H1 (cell line): Measurements from ENCODE around the gene TNFRSF13B. TPM values are rescaled to one million over a fixed set of nuclear protein-coding genes. Genes with fewer than 3 reads are reported as not detected.

Experiments
- CTCF ChIA-PET: fragments of 300-600 bp; sonication (Branson Sonifier 250); formaldehyde crosslinking; loops from one replicate; lab custom pipeline; 2021; ENCODE audit not compliant: partially characterized antibody; lab: Charles Lee
- POLR2A ChIA-PET: fragments of 300-600 bp; sonication (Branson Sonifier 250); formaldehyde crosslinking; loops from one replicate; lab custom pipeline; 2021; ENCODE audit warnings: inconsistent platforms; ENCODE audit not compliant: partially characterized antibody; lab: Charles Lee
- DNase-seq, 2 experiments: peaks; one replicate each; pipeline versions ENCODE4 v3.0.0 to v3.0.0-alpha.2; 2010 to 2022; ENCODE audit warnings: low spot score in 2 of 2, low read depth in 1 of 2, mixed read lengths in 1 of 2
- FAIRE-seq: peaks from 2 replicates; lab custom pipeline; 2011; peaks lifted over from hg19 to GRCh38; lab: Jason Lieb, UNC
- H2AFZ ChIP-seq: 2 replicates; pipeline ENCODE4 v1.8.1; 2012; ENCODE audit warnings: low read length, inconsistent platforms
- H2AK5ac ChIP-seq: 2 replicates; pipeline ENCODE4 v1.6.1; 2013; ENCODE audit warnings: low read depth, low read length
- H2BK120ac ChIP-seq: replicated peaks from 2 replicates; pipeline ENCODE3; 2013; ENCODE audit warnings: low read depth, low read length, inconsistent platforms
- H2BK12ac ChIP-seq: 2 replicates; pipeline ENCODE4 v1.6.1; 2013; ENCODE audit warnings: low read depth, low read length
- H2BK15ac ChIP-seq: 2 replicates; pipeline ENCODE4 v1.6.1; 2013; ENCODE audit warnings: low read length
- H2BK20ac ChIP-seq: 2 replicates; pipeline ENCODE4 v1.6.1; 2013; ENCODE audit warnings: low read length
- H2BK5ac ChIP-seq: 2 replicates; pipeline ENCODE4 v1.6.1; 2013; ENCODE audit warnings: low read depth, low read length
- H3K14ac ChIP-seq: 2 replicates; pipeline ENCODE4 v1.6.1; 2013; ENCODE audit warnings: inconsistent platforms; ENCODE audit not compliant: insufficient read length
- H3K18ac ChIP-seq: 2 replicates; pipeline ENCODE4 v1.6.1; 2013; ENCODE audit warnings: low read length; ENCODE audit errors: extremely low read depth
- H3K23ac ChIP-seq: 2 replicates; pipeline ENCODE4 v1.6.1; 2013; ENCODE audit warnings: inconsistent platforms; ENCODE audit not compliant: insufficient read length
- H3K23me2 ChIP-seq: 2 replicates; pipeline ENCODE4 v1.6.1; 2013; ENCODE audit warnings: low read depth, low read length
- H3K27ac ChIP-seq: 2 replicates; pipeline ENCODE4 v1.6.1; 2011; ENCODE audit warnings: low read depth, low read length, inconsistent platforms
- H3K27me3 ChIP-seq, 4 experiments: replicated peaks in 1 of 4; 1 replicate in 1 of 4; 2 replicates in 3 of 4; pipeline versions ENCODE4 v1.6.1 to v1.8.1; 2011 to 2013; ENCODE audit warnings: low read length in 3 of 4, mild to moderate bottlenecking in 3 of 4, inconsistent platforms in 2 of 4, mixed read lengths in 2 of 4, moderate library complexity in 1 of 4; ENCODE audit not compliant: control insufficient read depth in 3 of 4, insufficient read depth in 3 of 4; ENCODE audit errors: extremely low read depth in 1 of 4
- H3K36me3 ChIP-seq, 4 experiments: 2 replicates each; pipeline versions ENCODE4 v1.6.1 to v1.8.1; 2011 to 2013; ENCODE audit warnings: mild to moderate bottlenecking in 4 of 4, low read length in 3 of 4, moderate library complexity in 2 of 4, control low read depth in 1 of 4, inconsistent platforms in 1 of 4; ENCODE audit not compliant: insufficient read depth in 4 of 4, control insufficient read depth in 2 of 4
- H3K4ac ChIP-seq: replicated peaks from 2 replicates; pipeline ENCODE3; 2013; ENCODE audit warnings: low read length, low read depth, mixed read lengths, inconsistent platforms; ENCODE audit not compliant: insufficient read length
- H3K4me1 ChIP-seq, 4 experiments: replicated peaks in 1 of 4; 1 replicate in 1 of 4; 2 replicates in 3 of 4; pipeline versions ENCODE4 v1.6.1 to v1.8.1; 2011 to 2013; ENCODE audit warnings: low read length in 3 of 4, inconsistent platforms in 2 of 4, mixed read lengths in 1 of 4; ENCODE audit not compliant: insufficient read depth in 4 of 4, control insufficient read depth in 3 of 4
- H3K4me2 ChIP-seq, 2 experiments: 2 replicates each; pipeline versions ENCODE4 v1.6.1 to v1.8.1; 2011 to 2013; ENCODE audit warnings: low read depth in 2 of 2, low read length in 2 of 2, control low read depth in 1 of 2, inconsistent platforms in 1 of 2, mild to moderate bottlenecking in 1 of 2; ENCODE audit not compliant: insufficient read depth in 1 of 2
- H3K4me3 ChIP-seq, 4 experiments: fragments of 200-600, 300-600 bp in 1 of 4; sonication (generic), shearing (Covaris generic), sonication (Bioruptor Twin) in 1 of 4; 2 replicates each; pipeline versions ENCODE4 v1.5.1 to v1.8.1; 2011 to 2016; ENCODE audit warnings: low read length in 4 of 4, low read depth in 3 of 4, control low read depth in 2 of 4, inconsistent platforms in 2 of 4, mild to moderate bottlenecking in 2 of 4, mixed read lengths in 1 of 4, moderate library complexity in 1 of 4; ENCODE audit not compliant: insufficient read depth in 2 of 4; ENCODE audit errors: extremely low read depth in 1 of 4
- H3K56ac ChIP-seq: replicated peaks from 2 replicates; pipeline ENCODE3; 2013; ENCODE audit warnings: low read depth, mild to moderate bottlenecking, mixed read lengths, low read length, inconsistent platforms; ENCODE audit not compliant: insufficient read length
- H3K79me1 ChIP-seq: 2 replicates; pipeline ENCODE4 v1.6.1; 2013; ENCODE audit warnings: low read depth, low read length, control low read depth
- H3K79me2 ChIP-seq, 2 experiments: 2 replicates each; pipeline versions ENCODE4 v1.6.1 to v1.8.1; 2012 to 2013; ENCODE audit warnings: low read length in 2 of 2, mild to moderate bottlenecking in 2 of 2, inconsistent platforms in 1 of 2; ENCODE audit not compliant: insufficient read depth in 2 of 2, control insufficient read depth in 1 of 2
- H3K9ac ChIP-seq, 4 experiments: replicated peaks in 1 of 4; 1 replicate in 1 of 4; 2 replicates in 3 of 4; pipeline versions ENCODE4 v1.6.1 to v1.8.1; 2011 to 2013; ENCODE audit warnings: low read depth in 3 of 4, low read length in 3 of 4, control low read depth in 2 of 4, mild to moderate bottlenecking in 2 of 4, moderate library complexity in 2 of 4, inconsistent platforms in 1 of 4; ENCODE audit errors: extremely low read depth in 1 of 4
- H3K9me3 ChIP-seq, 2 experiments: 2 replicates each; pipeline versions ENCODE4 v1.6.1 to v1.8.1; 2012 to 2013; ENCODE audit warnings: mild to moderate bottlenecking in 2 of 2, moderate library complexity in 2 of 2, control low read depth in 1 of 2, inconsistent platforms in 1 of 2, low read depth in 1 of 2, low read length in 1 of 2, mixed read lengths in 1 of 2; ENCODE audit not compliant: insufficient read depth in 2 of 2
- H4K20me1 ChIP-seq, 2 experiments: replicated peaks in 1 of 2; 2 replicates each; pipeline versions ENCODE3 to v1.8.1; 2011 to 2013; ENCODE audit warnings: inconsistent platforms in 2 of 2, low read length in 2 of 2, mild to moderate bottlenecking in 1 of 2; ENCODE audit not compliant: insufficient read depth in 2 of 2, control insufficient read depth in 1 of 2
- H4K5ac ChIP-seq: 2 replicates; pipeline ENCODE4 v1.6.1; 2013; ENCODE audit warnings: low read length, low read depth, mixed read lengths, inconsistent platforms; ENCODE audit not compliant: insufficient read length
- H4K8ac ChIP-seq: 2 replicates; pipeline ENCODE4 v1.8.0; 2013; ENCODE audit warnings: mild to moderate bottlenecking, moderate library complexity, low read length, inconsistent platforms; ENCODE audit not compliant: insufficient read depth; ENCODE audit errors: extremely low read depth
- H4K91ac ChIP-seq: replicated peaks from 2 replicates; pipeline ENCODE3; 2013; ENCODE audit warnings: low read length, mixed read lengths, inconsistent platforms; ENCODE audit not compliant: insufficient read length
- BACH1 ChIP-seq: IDR thresholded peaks from 2 replicates; pipeline ENCODE4 v1.6.1; 2012; ENCODE audit warnings: low read length, improper control_type of control experiment
- CREB1 ChIP-seq: IDR thresholded peaks from 2 replicates; pipeline ENCODE4 v1.6.1; 2012; ENCODE audit warnings: inconsistent platforms
- EP300 ChIP-seq, 2 experiments: IDR thresholded peaks; 1 replicate in 1 of 2; 2 replicates in 1 of 2; pipeline ENCODE4 v1.6.1; 2011 to 2012; ENCODE audit warnings: low read depth in 2 of 2, low read length in 2 of 2, mild to moderate bottlenecking in 2 of 2, borderline replicate concordance in 1 of 2, inconsistent platforms in 1 of 2, moderate library complexity in 1 of 2
- POLR2A ChIP-seq, 2 experiments: IDR thresholded peaks; 1 replicate in 1 of 2; 2 replicates in 1 of 2; pipeline ENCODE4 v1.6.1; 2011; ENCODE audit warnings: low read depth in 2 of 2, low read length in 2 of 2, mild to moderate bottlenecking in 2 of 2; ENCODE audit errors: control extremely low read depth in 1 of 2
- SIRT6 ChIP-seq: IDR thresholded peaks from one replicate; pipeline ENCODE4 v1.7.1; 2012; ENCODE audit warnings: low read length, inconsistent platforms
- WGBS, 2 experiments: shearing (Covaris generic) in 1 of 2; methylation state at CpG; one replicate each; pipeline versions ENCODE4 v1.1.6 to v1.1.7; 2013 to 2015; ENCODE audit warnings: low lambda C conversion rate in 2 of 2, mixed read lengths in 2 of 2, inconsistent platforms in 1 of 2, low coverage in 1 of 2, missing lambda C conversion rate in 1 of 2; ENCODE audit not compliant: insufficient replicate concordance in 2 of 2, insufficient coverage in 1 of 2, insufficient read length in 1 of 2; ENCODE audit errors: extremely low coverage in 1 of 2, missing lambda C conversion rate in 1 of 2; 5-methylcytosine and 5-hydroxymethylcytosine counted together
- polyA plus RNA-seq, 7 experiments: library from polyadenylated mRNA; depleted of rRNA in 3 of 7; stranded (reverse) in 5 of 7; unstranded in 2 of 7; fragments of >200 nt in 5 of 7; fragments of 200-250 nt in 2 of 7; gene quantifications; 1 replicate in 5 of 7; 2 replicates in 1 of 7; 4 replicates in 1 of 7; pipeline versions ENCODE4 v1.2.1 to v1.2.3, GENCODE V29; 2011 to 2013; ENCODE audit warnings: missing spikeins in 2 of 7, mixed read lengths in 2 of 7
- total RNA-seq: library from RNA; stranded (reverse); fragmentation: NEBNext Ultra II Directional; extraction: Animal tissue kit (Norgen Biotek cat#: 25700); gene quantifications from 2 replicates; pipeline ENCODE4 v1.2.1, GENCODE V29; 2021

TNFRSF13B gene
- total and polyA plus RNA-seq, 2 of the 8 experiments (the other 6 are each of a cell fraction or from before 2014, with no cell fraction given), result not detected

- no peak overlapping the region for H3K4me3 ChIP-seq
- no peaks in the 10 kb centered on the region for H3K27me3 ChIP-seq
- peak overlapping the region; percentile 46; the same call in 1 of the 2 replicates for H4K8ac ChIP-seq
- no peak overlapping the region for H2BK12ac ChIP-seq
- no peak overlapping the region for H2BK120ac ChIP-seq
- no peak overlapping the region for H2BK5ac ChIP-seq
- CTCF ChIA-PET, result interaction anchor here (1.8 kb wide), 1 partner anchor 8 kb away, joined by 6 read pairs; no protein-coding TSS in a partner anchor
- H2AFZ ChIP-seq, result no peak overlapping the region
- DNase-seq (peak in 1 of 2 experiments; percentile 20), FAIRE-seq (no peak)
- TF ChIP-seq BACH1, result no peak
- no peak for TF ChIP-seq EP300 (IDR thresholded peaks at IDR 0.05; ENCODE audit: borderline replicate concordance in 1 of 2, low read depth in 2 of 2, low read length in 2 of 2)
- no peak for TF ChIP-seq SIRT6
- no peak for TF ChIP-seq POLR2A (IDR thresholded peaks at IDR 0.05; ENCODE audit: control extremely low read depth in 1 of 2, low read depth in 2 of 2, low read length in 2 of 2)
- TF ChIP-seq CREB1, result no peak
- no peak overlapping the region for H3K23ac ChIP-seq
- no peak overlapping the region for H4K5ac ChIP-seq
- no peak overlapping the region for H3K4me2 ChIP-seq
- H3K18ac ChIP-seq, result no peak overlapping the region
- no peak overlapping the region for H3K27ac ChIP-seq
- H2BK15ac ChIP-seq, result no peak overlapping the region
- no peaks in the 10 kb centered on the region for H3K9me3 ChIP-seq
- no peaks in the 10 kb centered on the region for H3K79me2 ChIP-seq
- H3K9ac ChIP-seq, result no peak overlapping the region
- H3K14ac ChIP-seq, result no peak overlapping the region
- no peak overlapping the region for H3K4ac ChIP-seq
- H4K91ac ChIP-seq, result no peak overlapping the region
- POLR2A ChIA-PET, result no interaction called here
- H3K23me2 ChIP-seq, result no peaks in the 10 kb centered on the region
- H3K56ac ChIP-seq, result no peak overlapping the region
- no peaks in the 10 kb centered on the region for H4K20me1 ChIP-seq
- no peaks in the 10 kb centered on the region for H3K36me3 ChIP-seq
- H3K4me1 ChIP-seq, result 0 out of 7 replicates have a peak, but pooled peaks cover 0 to 2% (median 0%) of the 10 kb centered on the region in 4 experiments
- no peak overlapping the region for H2BK20ac ChIP-seq
- no peak overlapping the region for H2AK5ac ChIP-seq
- 88% methylated on average over 17 of the region's 17 CpGs; no CpG with 5 or more reads in 1 of the 2 experiments for WGBS, 2 experiments
- H3K79me1 ChIP-seq, result no peaks in the 10 kb centered on the region
These were observed 60.6 kb downstream of the TNFRSF13B start for GRCh38 chr17:16911141-16911937.
